ENCODE results near the gene SYCE3. TPM values are rescaled to one million over a fixed set of nuclear protein-coding genes. Genes with fewer than 3 reads are reported as not detected.

Gene SYCE3
- total RNA-seq, 1 donor from 2014 or later: not detected

DNA sequence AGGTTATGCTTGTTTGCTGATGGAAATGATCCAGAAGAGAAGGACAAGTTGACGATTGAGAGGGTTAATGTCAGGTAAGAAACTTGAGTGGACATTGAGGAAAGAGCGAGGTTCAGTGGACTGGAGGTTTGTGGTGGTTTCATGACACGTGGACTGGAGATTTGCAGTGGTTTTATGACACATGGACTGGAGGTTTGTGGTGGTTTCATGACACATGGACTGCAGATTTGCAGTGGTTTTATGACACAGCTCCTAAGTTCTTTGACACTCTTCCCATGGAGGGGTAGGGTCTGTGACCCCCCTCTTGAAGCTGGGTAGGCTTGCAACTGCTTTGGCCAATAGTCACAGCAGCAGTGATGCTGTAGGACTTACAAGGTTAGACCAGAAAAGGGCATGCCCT lies 32.5 kb upstream of the SYCE3 start:
- no peaks in the 10 kb centered on the region for H3K4me1 ChIP-seq
- peaks cover 17% of the 10 kb centered on the region for H3K27me3 ChIP-seq
- no peaks in the 10 kb centered on the region for H3K9me3 ChIP-seq
- no peak for TF ChIP-seq CTCF (IDR thresholded peaks at IDR 0.05)
- no peak for ATAC-seq
- H3K4me3 ChIP-seq: no peak overlapping the region
- no peak overlapping the region for H3K27ac ChIP-seq
- intact Hi-C loops (cut with DNase I): no loop called here
- no peaks in the 10 kb centered on the region for H3K36me3 ChIP-seq
- no peak for DNase-seq

DNA sequence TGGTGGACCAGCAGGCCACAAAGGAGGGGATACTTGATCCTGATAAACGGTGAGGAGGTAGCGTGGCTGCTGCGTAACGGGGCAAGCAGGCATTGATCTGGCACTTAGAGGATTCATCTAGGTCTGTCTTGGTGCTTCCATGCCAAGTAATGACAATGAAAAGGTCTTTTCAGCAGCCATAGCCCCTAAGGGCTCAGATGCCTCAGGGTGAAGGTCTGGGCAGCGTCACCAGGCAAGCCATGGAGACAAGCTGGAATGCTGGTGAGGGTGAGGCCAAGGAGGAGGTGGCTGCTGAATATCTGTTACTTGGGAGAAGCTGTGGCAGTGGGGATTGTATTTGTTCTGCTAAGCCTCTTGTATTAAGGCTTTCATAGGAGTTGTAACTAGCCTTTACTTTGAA lies 24.7 kb upstream of the SYCE3 start:
- Histone ChIP-seq H3K27me3 (no peaks in the 10 kb centered on the region), H3K36me3 (no peaks in the 10 kb centered on the region), H3K4me1 (peaks cover 4% of the 10 kb centered on the region), H3K4me3 (no peak overlapping the region), H3K9me3 (no peaks in the 10 kb centered on the region), H3K27ac (no peak overlapping the region)
- no peak for TF ChIP-seq CTCF (IDR thresholded peaks at IDR 0.05)
- no peak for ATAC-seq
- intact Hi-C loops (cut with DNase I): no loop called here
- peak; percentile 25 for DNase-seq

DNA sequence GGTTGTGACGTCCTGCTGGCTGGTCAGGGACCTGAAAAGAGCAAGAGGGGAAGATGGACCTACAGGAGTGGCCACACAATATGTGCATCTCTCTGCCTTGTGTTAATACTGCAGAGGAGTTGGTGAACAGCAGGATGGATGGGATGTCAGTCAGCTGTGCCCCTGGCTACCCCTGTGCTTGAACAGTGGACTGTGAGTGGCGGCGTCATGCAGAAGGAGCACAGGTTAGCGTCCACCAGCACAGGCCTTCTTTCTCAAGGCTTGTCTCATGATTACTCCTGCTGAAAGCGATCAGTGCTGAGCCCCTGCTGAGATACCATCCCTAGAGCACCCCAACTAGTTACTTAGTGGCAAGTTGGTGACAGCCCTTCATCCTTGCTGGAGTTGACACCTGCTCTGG lies 23.7 kb upstream of the SYCE3 start:
- ATAC-seq: no peak
- Histone ChIP-seq H3K9me3 (no peaks in the 10 kb centered on the region), H3K27me3 (no peaks in the 10 kb centered on the region), H3K27ac (no peak overlapping the region), H3K36me3 (no peaks in the 10 kb centered on the region), H3K4me1 (peaks cover 9% of the 10 kb centered on the region), H3K4me3 (no peak overlapping the region)
- peak; percentile 18 for DNase-seq
- intact Hi-C loops (cut with DNase I): no loop called here
- TF ChIP-seq CTCF (IDR thresholded peaks at IDR 0.05): no peak

- no peak overlapping the region for H3K4me3 ChIP-seq
- ATAC-seq: no peak
- no peaks in the 10 kb centered on the region for H3K9me3 ChIP-seq
- intact Hi-C loops (cut with DNase I): no loop called here
- H3K27ac ChIP-seq: no peak overlapping the region
- peak; percentile 23 for DNase-seq
- H3K4me1 ChIP-seq: peaks cover 13% of the 10 kb centered on the region
- no peak for TF ChIP-seq CTCF (IDR thresholded peaks at IDR 0.05)
- H3K36me3 ChIP-seq: no peaks in the 10 kb centered on the region
- H3K27me3 ChIP-seq: no peaks in the 10 kb centered on the region
Measured at GRCh38 chr22:50585781-50586180, 23.1 kb upstream of the SYCE3 start.

DNA sequence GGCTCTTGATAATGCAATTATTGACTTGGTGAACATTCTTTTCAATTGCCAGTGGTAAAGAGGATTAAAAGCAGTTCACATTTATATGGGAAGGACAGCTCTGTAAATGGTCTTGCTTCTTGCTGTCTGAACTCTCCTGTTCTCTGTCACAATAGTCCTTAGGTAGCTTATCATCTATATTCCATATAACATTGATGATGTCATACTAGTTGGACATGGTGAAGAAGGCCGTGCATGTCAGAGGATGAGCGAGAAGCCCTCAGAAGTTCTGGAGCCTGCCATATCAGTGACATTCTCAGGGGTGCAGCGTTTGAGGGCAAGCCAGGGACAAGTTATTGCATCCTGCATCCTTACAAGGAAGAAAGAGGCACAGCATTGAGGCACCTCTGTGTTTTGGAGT lies 22.5 kb upstream of the SYCE3 start:
- no peak for TF ChIP-seq CTCF (IDR thresholded peaks at IDR 0.05)
- intact Hi-C loops (cut with DNase I): no loop called here

More for the DNA sequence above, 22.5 kb upstream of the SYCE3 start:
- Histone ChIP-seq H3K27me3 (no peaks in the 10 kb centered on the region), H3K27ac (no peak overlapping the region), H3K9me3 (no peaks in the 10 kb centered on the region), H3K36me3 (no peaks in the 10 kb centered on the region), H3K4me3 (no peak overlapping the region), H3K4me1 (peaks cover 13% of the 10 kb centered on the region)
- no peak for ATAC-seq
- DNase-seq: no peak

Data from upper lobe of right lung (tissue), 1 donor.